ENCODE results near the gene POP7. TPM values are rescaled to one million over a fixed set of nuclear protein-coding genes. Genes with fewer than 3 reads are reported as not detected.

Gene POP7
- total RNA-seq, 1 experiment from 2014 or later = 68.8 TPM

DNA sequence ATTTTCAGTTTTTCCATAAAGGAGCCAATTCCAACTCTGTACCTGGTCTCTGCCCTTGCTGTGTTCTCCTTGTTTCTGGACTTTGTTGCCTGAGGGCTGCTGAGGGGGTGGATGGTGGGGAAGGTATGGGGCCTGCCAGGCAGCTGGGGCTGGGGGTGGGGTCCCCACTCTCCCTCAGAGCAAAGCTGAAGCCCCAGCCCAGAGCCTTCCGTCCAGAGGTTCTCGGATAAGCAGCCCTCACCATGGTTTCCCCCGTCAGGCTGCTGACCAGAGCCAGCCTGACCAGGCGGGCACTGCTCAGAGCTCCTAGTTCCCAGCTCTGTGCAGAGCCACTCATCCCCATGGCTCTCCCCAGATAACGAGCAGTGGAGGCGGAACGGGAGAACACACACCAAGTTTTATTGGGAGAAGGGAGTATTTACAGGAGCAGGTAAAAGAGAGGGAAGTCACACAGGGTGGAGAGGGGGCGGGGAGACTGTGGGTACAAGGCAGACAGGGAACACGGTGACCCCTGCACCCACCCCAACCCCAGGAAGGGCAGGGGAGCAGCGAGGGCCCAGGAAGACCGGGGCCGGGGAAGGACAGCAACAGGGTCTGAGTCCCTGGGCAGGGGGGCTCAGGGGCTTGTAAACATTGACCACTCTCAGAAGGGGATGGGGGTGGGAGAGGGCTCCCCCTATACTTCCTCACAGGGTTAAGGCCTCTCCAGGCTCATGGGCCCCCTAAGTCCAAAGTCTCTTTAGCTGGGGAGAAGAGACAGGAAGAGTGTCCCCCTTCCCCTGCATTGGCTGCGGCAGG, 26.6 kb upstream of the POP7 start:
- no peak for DNase-seq (ENCODE audit: low read depth)

DNA sequence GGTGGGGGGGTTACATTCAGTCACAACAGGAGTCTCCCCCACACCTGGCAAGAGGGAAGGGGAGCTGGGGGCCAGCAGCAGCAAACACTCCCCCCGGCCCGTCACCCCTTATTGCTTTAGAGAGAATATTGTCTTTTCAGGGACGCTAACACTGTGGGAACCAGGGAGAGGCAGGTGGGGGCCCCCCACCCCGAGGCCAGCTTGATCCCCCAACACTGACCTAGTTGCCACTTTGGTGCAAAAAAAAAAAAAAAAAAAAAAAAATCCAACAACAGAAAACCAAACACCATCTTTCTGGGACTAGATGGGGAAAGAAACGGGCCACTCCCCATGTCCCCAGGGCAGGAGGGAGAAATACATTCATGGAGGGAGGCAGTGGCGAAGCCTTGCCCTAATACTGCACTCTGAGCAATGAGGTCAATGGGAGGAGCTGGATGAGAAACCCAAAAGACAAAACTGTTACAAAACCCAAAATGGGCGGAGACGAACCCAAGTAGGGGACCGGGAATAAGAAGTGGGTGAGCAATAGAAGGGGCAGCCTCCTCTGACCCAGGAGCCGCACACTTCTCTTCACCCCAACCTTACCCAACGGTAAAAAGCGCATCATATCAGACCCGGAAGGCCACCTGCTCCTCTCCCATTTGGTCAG, 25.9 kb upstream of the POP7 start:
- DNase-seq (ENCODE audit: low read depth) = peak; percentile 50

DNA sequence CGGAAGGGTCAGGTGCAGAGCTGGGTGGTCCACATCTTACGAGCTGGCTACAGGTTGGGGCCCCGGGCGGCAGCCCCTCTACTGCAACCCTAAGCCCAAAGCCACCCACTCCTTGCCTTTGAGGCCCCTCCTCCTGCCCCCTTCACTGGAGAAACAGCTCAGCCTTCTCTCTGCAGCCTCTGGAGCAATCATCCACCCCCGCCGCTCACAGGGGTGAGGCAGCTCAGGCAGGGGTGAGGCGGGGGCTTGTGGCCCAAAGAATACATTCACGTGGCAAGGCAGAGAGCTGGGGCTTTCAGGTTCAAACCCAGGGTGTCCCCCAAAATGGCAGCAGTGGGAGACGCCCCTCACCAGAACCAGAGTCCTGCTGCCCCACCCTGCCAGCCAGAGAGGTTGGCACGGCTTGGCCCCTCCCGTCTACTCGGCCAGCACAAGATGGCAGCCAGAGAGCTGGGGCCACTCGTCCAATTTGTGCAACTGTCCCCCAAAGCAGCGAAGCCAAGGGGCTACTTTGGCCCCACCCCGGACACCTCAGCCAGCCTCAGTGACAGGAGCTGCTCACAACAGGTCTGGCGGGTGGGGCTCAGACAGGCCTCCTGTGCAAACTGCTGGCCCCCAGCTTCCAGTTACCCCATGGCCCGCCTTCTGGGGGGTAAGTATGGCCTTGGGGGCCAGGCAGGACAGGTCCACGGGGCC, 25.2 kb upstream of the POP7 start:
- DNase-seq (ENCODE audit: low read depth) = no peak

DNA sequence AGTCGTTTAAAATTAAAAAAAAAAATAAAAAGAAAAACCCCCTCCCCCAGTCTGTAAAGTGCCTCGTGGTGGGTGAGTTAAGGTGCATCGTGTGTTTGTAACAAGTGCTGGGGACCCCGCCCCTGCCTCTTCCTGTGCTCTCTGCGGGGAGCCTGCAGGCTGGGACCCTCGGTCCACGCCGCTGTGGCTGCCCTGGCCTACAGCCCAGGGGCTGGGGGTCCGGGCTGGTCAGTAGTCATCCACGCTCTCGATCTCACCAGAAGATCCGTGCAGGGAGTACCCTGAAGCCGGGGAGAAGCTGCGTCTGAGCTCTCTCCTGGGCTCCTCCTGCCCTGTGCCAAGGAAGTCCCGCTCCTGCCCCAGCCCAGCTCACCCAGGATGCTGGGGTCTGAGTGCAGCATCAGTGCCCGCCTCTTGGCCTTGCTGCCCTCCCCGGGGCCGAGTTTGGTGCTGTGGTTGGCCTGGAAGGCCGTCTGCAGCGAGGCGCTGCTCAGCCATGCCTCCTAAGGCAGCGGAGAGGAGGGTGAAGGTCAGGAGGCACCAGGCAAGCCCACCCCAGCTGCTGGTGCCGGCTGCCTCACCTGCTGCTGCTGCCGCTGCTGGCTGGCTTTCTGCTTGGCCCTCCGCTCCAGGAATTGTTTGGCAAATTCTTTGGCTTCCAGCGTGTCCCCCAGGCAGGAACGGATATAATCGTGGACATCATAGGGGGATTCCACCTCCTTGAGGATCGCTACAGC, 24.3 kb upstream of the POP7 start:
- no peak for DNase-seq (ENCODE audit: low read depth)

DNA sequence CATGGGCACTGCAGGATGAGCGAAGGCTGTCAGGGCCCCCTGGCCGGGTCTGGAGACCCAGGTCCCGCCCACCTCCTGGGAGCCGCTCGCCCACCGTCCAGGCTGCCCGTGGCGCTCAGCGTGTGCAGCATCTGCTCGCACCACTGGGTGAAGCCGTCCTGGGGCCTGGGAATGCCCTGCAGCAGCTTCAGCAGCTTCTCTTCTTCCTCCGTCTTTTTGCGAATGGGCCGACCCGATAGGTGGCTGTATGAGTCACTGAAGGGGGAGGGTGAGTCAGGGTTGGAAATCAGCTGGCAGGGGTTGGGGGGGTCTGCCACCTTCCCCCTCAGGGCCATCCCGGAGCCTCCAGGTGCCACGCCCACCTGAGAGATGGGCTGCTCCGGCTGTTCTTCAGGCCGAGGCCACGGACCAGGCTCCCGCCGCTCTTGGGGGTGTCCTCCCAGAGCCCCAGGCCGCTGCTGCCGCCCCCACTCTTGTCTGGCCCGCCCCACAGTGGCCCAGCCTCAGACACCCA, 23.6 kb upstream of the POP7 start:
- DNase-seq (ENCODE audit: low read depth) = peak; percentile 35

DNA sequence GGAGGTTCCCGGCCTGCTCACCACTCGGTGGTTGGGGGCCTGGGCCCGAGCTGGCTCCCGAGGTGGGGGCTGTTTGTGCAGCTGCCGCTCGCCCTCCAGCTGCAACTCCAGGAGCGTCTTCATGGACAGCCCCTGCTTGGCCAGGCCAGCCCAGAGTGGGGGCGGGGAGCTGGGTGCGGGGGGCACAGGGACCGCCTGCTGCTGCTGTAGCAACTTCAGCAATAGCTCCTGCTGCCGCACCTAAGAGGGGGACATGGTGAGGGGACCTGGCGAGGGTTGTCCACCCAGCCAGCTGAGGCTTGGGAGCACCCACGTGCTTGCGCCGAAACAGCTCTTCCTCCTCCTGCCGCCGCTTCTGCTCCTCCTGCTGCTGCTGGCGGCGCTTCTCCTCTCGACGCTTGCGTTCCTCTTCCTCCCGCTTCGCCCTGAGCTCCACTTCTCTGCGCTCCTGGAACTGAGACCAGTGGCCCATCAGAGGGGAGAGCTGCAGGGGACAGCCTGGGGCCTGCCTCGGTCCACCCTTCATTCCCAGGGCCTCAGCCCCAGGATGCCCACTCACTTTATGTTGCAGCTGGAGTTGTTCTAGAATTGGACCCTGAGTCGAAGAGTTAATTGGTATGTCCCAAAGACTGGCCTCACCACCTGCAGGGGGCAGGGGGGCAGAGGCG, 22.8 kb upstream of the POP7 start:
- DNase-seq (ENCODE audit: low read depth) = no peak

DNA sequence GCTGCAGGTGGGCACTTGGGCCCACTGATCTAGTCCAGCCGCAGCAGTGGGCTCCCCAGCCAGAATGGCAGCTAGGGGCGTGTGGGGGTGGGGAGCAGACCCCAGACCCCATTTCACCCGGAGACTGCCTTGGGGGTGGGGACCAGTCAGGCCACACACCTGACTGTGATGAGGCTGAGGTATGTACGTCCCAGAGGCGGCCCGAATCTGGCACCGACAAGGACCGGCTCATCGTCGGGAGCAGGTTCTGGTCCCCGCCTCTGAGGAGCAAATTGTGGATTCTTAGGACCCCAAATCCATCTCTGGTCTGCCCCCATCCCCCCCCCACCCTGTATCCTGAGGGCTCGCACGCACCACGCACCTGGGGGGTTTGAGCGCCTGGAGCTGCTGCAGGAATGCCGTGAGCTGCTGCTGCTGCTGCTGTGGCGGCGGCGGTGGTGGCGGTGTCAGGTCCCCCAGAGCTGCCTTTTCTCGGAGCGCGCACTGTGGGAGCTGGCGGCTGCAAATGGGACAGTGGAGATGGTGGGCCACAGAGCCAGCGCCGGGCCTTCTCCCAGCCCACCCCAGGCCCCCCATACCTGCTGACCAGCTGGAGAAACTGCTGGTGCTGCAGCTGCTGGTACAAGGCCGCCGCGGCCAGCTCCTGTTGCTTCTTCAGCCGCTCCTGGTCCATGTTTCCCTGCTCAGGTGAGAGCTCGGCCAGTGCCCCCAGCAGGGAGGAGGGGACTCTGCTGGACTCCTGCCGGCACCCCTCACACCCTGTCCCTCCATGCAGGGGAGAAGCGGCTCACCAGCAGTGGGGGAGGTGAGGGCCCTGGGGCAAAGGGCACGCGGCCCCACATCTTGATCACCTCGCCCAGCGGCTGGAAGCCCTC, 22.0 kb upstream of the POP7 start:
- no peak for DNase-seq (ENCODE audit: low read depth)

DNA sequence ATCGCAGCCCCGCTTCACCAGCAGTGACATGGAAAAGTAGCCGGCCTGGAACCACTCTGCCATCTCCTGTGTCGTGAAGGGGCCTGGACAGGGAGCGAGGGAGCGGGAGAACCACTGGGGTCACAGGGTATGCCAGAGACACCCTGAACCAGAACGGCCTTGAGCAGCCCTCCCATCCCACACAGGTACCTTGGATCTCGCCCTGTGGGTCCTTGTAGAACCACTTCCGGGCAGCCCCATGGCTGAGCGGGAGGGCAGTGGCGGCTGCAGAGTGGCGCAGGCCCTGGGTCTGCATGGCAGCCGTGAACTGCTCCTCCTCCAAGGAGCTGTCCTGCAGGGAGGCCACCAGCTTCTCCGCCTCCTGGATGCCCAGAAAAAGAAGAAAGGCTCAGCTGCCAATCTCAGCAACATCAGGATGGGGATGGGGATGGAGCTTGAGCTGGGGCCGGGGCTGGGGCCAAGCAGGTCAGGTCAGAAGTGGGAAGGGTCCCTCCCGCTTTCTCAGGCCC, 21.3 kb upstream of the POP7 start:
- DNase-seq (ENCODE audit: low read depth) = no peak

DNA sequence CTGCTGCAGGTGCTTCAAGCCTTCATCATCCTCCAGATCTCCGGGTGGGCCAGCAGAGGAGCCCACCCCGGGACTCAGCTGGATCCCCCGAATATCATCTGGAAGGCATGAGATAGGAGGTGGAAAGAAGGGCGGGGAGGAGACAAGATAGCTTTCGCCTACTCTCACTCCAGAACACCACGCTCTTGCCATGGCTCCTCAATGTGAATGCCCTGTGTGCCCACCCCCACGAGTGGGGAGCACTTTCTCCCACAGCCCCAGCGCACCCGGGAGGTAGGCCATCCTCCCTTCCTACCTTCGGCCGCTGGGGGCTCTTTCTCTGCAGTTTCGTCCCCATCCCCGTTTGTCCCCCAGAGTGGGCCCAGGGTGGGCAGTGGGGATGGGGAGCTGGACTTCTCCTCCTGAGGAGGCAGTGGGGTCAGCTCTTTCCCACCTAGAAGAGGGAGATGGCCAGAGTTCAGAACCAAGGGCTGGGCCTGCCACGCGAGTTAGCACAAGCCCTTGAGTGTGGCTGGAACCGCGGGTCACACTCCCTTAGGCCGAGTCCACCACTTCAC, 20.8 kb upstream of the POP7 start:
- DNase-seq (ENCODE audit: low read depth) = no peak

DNA sequence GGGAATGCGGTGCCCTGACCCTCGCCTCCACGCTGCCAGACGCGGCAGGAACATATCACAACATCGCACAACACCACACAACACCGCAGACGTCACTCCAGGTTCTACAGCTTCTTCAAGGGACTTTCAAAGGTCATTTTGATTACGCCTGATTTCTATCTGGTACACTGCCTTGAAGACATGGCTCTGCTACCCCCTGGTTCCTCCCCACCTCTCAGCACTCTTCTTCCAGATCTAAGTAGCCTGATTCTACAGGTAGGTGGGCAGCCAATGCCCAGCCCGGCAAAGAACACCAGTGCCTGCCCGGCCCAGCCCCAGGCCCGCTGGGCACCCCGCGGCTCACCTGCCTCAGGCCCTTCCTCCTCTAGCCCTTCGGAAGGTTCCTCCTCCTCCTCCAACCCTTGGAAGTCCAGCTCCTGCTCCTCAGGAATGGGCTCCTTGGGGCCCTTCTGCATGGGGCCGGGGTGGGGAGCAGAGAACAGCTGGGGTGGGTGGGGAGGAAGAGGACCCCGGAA, 20.2 kb upstream of the POP7 start:
- no peak for DNase-seq (ENCODE audit: low read depth)

DNA sequence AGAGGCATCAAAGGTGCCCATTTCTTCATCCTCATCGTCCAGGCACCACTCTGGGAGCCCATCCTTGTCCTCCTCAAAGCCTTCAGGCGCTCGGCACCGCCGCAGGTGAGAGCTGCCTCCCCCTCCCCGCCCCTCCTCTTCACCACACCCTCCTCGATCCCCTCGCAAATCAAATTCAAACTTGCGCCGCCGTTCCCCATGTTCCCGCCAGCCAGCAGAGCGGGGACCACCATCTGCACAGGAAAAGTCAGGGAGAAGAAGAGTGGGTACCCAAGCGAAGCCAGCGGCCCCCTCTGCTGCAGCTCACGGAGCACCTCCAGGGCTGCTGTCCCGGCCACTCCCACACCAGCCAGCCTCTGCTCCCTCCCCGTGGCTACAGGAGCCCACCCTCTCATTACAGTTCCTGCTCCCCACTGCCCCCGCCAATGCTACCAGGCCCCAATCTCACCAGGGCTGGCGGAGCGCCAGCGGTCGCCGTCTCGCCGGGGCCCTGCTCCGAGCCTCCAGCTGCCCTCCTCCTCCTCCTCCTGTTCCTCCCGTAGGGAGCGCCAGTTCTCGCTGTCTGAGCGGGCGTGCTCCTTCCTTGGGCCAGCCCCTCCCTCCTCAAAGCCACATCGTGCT, 19.6 kb upstream of the POP7 start:
- DNase-seq (ENCODE audit: low read depth) = no peak

DNA sequence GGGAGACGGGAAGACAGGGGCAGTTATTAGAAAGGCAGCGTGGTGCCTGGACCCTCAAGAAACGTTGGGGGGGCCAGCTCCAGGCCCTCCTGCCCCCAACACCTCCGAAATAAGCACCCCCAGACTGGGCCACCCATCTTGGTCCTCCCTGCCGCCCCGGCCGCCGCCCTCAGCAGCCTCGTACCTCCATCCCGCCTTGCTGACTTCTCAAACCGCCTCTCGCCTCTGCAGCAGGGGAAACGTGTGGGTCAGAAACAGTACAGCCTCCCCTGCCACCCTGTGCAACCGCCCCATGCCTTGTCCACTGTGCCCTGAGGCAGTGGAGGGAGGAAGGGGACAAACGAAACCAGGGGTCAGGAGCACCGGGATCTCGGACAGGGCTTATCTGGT, 19.1 kb upstream of the POP7 start:
- DNase-seq (ENCODE audit: low read depth) = no peak

DNA sequence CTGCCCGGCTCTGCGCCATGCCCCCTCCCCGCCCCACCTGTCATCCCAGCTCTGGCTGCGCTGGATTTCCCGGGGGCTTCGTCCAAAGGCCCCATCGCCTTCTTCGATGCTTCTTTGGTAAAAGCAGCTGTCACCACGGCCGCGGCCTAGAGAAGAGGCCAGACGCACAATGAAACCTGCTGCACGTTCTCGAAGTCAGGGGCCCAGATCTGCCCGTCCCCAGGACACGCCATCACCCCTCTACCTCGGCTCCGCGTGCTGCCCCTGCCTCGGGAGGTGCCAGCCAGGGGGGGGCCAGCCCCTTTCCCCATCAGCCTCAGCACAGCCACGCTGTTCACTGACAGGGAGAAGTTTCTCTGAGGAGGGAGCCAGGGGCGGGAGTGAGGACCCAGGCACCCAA, 18.7 kb upstream of the POP7 start:
- no peak for DNase-seq (ENCODE audit: low read depth)

DNA sequence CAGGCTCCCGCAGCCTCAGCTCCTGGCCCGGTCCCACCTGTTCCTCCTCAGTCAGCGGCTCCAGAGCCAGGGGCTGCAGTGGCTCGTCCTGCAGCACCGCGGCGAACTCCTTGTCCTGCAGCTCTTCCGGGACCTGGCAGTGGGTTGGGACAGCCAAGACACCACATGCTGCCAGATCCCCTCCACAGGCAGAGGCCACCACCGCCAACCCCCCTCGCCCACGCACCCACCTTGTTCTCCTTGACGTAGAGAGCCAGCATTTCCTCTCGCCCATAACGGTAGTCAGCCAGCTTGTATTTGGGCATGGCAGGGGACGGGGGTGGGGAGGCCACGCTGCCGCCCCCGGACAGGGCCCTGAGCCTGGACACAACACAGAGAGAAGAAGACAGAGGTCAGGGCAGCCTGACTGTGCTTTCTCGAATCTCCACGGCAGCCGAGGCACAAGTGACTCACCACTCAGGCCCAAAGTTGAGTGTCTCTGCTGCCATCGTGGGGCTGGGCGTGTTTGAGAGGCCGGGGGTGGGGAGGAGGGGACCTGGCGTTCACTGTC, 18.1 kb upstream of the POP7 start:
- DNase-seq (ENCODE audit: low read depth) = no peak

DNA sequence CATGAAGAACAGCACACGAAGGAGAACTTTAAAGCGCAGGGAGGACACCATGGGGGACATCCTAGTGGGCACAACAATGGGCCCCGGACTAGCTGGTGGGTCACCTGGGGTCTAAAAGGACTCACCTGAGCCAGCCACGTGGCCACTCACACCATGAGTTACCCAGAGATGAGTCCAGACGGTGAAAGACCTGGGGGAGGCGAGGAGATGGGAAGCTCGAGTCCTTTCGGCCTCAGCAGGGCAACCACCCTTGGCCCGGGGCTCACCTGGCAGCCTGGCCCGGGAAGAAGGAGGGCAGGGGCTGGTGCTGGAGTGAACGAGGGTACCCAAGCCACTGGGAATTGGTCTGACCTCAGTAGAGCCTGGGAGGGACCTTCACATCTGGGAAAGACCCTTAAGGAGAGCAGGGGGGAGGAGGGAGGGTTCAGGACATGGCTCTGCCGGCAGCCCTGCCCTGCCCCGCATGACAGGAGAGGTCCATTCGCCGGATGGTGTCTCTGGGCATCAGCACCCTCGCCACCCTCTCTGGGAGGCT, 17.5 kb upstream of the POP7 start:
- DNase-seq (ENCODE audit: low read depth) = no peak

DNA sequence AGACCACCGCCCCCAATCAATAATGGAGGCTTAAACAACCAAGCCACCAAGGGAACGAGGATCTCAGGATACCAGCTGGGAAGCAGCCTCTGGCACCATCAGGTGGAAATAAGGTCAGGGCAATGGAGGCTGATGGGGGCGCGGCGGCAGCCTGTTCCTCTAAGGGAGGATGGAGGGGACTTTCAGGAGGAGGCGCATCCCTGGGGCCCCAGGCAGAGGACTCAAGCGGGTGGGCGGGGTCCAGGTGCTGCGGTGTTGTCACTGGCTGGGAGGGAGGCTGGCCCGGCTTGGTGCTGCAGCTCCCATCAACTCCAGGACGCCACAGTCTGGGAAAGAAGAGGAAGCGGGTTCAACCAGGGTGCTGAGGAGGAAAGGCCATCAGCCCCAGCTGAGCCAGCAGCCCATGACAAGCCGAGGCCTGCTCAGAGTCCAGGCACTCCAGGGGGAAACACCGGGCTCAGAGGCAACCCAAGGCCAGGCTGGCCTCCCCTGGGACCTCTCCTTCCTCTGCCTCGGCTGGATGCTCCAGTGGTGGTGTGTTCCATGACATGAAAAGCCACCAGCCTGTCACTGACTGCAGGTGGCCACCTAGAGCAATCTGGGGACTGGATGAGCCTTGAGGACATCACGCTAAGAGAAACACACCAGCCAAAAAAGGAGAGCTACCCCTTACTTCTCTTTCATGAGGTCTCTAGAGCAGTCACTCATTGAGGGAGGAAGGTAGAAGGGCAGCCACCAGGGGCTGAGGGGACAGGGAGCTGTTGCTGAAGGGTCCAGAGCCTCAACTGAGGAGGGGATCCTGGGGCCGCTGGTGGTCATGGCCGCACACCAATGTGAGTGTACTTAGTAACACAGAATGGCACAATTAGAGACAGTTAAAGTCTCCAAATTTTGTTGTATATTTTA, 16.4 kb upstream of the POP7 start:
- no peak for DNase-seq (ENCODE audit: low read depth)
